ENCODE results near the gene KRT85. TPM values are rescaled to one million over a fixed set of nuclear protein-coding genes. Genes with fewer than 3 reads are reported as not detected.

The KRT85 gene
- total and polyA plus RNA-seq, 12 donors = not detected

DNA sequence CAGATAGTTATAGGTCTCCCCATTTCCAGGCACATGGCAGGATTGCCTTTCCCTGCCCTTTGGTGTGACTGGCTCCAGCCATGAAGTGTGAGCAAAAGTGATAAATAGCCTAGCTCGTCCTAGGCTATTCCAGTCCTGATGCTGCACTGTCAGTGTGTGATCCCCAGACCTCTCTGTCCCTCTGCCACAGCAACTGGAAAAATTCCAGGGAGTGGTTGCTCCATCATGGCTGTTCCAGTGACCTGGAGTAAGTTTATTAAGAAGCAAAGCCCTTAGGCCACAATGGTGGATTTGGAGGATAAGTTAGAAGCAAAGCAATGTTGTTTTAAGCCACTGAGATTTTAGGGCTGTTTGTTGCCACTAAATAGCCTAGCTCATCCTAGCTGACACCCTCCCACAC lies 36.2 kb downstream of the KRT85 start:
- Histone ChIP-seq H3K27ac (no peak overlapping the region), H3K4me1 (replicated peaks in 1 of 2) (no peaks in the 10 kb centered on the region), H3K36me3 (replicated peaks in 1 of 2) (no peaks in the 10 kb centered on the region), H3K27me3 (peaks cover 4% of the 10 kb centered on the region), H3K9me3 (replicated peaks in 1 of 3) (no peaks in the 10 kb centered on the region), H3K4me3 (no peak overlapping the region)
- 32 to 75% (median 45%) methylated on average over 1 of the region's 1 CpG; no CpG with 5 or more reads in 1 of the 4 donors for WGBS, 4 donors
- DNase-seq = no peak
- intact Hi-C loops (cut with DNase I) = no loop called here
- TF ChIP-seq, protein P1, sequence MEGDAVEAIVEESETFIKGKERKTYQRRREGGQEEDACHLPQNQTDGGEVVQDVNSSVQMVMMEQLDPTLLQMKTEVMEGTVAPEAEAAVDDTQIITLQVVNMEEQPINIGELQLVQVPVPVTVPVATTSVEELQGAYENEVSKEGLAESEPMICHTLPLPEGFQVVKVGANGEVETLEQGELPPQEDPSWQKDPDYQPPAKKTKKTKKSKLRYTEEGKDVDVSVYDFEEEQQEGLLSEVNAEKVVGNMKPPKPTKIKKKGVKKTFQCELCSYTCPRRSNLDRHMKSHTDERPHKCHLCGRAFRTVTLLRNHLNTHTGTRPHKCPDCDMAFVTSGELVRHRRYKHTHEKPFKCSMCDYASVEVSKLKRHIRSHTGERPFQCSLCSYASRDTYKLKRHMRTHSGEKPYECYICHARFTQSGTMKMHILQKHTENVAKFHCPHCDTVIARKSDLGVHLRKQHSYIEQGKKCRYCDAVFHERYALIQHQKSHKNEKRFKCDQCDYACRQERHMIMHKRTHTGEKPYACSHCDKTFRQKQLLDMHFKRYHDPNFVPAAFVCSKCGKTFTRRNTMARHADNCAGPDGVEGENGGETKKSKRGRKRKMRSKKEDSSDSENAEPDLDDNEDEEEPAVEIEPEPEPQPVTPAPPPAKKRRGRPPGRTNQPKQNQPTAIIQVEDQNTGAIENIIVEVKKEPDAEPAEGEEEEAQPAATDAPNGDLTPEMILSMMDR (IDR thresholded peaks at IDR 0.05) = no peak
- TF ChIP-seq POLR2A (IDR thresholded peaks at IDR 0.05) = no peak

DNA sequence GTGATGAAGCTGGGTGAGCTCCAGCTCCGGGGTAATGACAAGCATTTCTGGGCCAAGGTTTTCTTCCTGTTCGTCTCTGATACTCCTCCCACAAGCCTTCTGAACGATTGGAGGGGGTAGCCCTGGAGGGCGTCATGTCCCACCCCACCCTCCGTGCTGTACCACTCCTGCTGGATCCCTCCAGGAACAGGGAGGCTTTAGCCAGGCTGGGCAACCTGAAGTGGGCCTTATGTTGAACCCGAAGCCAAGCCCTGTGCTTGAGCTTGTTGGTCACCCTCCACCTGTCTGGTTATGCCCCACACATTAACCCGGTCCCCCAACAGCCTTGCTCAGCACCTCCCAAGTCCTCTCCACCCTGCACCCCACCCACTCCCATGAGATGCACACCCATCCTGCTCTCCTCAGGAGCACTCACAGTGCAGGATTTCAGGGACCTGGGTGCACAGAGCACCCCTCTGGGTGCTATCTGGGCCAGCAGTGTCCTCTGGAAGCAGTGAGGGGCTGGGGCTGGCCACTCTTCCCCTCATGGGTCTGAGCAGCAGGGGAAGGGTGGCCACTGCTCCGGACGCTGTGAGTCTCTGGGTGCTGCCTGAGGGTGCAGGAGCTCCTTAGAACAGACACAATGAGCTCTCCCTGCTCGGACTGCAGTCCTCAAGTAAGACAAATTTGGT lies 39.3 kb downstream of the KRT85 start:
- intact Hi-C loops (cut with DNase I) = loop anchor here (2.0 to 10.0 kb wide), 4 partner anchors 96 to 173 kb away; partner anchors contain the start of gene KRT7 (in 1 of the 2)
- WGBS, 4 donors = 58 to 76% (median 61%) methylated on average over 7 to 10 of the region's 10 CpGs

DNA sequence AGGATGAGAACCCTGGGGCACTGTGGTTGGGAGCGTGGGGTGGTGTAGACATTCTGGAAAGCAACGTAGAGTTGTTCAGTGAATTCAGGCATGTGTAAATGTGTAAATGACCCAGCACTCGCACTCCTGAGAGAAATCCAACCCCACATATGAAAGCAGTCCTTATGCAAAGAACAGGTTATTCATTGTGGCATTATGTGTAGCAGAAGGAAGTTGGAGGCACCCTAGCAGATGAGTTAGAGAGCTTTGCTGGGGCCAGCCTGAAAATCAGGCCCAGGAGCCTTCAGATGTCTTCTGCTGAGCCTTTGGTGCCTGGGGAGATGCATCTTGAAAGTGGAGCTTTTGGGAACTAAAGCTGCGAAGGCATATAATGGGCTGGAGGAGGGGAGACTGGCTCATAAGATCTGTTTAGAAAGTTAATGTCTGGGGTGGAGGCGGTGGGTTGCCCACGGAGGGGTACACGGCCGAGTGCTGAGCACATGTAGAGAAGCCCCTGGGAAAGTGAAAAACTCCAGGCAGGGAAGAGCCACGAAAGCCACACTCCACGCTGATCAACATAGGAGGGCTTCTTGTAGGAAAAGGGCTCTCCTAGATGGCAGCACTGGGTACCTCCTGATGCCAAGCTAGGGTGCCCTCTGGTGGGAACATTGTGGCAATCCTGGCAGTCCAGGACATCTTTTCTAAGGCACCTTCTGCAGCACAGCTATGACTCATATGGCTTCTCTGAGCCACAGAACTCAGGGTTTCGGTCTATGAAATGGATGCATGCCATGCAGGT lies 40.0 kb downstream of the KRT85 start:
- no peak for TF ChIP-seq POLR2A (IDR thresholded peaks at IDR 0.05)
- TF ChIP-seq, protein P1 (IDR thresholded peaks at IDR 0.05) = peak; percentile 53 to 83 (median 77)
- intact Hi-C loops (cut with DNase I) = loop anchor here (2.0 to 10.0 kb wide), 4 partner anchors 95 to 172 kb away; partner anchors contain the start of gene KRT7 (in 1 of the 2)
- 42 to 45% (median 44%) methylated on average over 10 to 11 of the region's 11 CpGs for WGBS, 4 donors
- Histone ChIP-seq H3K27me3 (peaks cover 4% of the 10 kb centered on the region), H3K36me3 (replicated peaks in 1 of 2) (no peaks in the 10 kb centered on the region), H3K4me1 (replicated peaks in 1 of 2) (no peaks in the 10 kb centered on the region), H3K27ac (no peak overlapping the region), H3K4me3 (no peak overlapping the region), H3K9me3 (replicated peaks in 1 of 3) (no peaks in the 10 kb centered on the region)
- DNase-seq = peak; percentile 77 to 93 (median 87)

More for the DNA sequence above, 39.3 kb downstream of the KRT85 start:
- no peak for DNase-seq
- no peak overlapping the region for H3K4me3 ChIP-seq
- H3K9me3 ChIP-seq (replicated peaks in 1 of 3) = no peaks in the 10 kb centered on the region
- H3K27ac ChIP-seq = no peak overlapping the region
- H3K27me3 ChIP-seq = peaks cover 4% of the 10 kb centered on the region
- H3K36me3 ChIP-seq (replicated peaks in 1 of 2) = no peaks in the 10 kb centered on the region
- H3K4me1 ChIP-seq (replicated peaks in 1 of 2) = no peaks in the 10 kb centered on the region
- no peak for TF ChIP-seq POLR2A (IDR thresholded peaks at IDR 0.05)
- TF ChIP-seq, protein P1 (IDR thresholded peaks at IDR 0.05) = no peak

DNA sequence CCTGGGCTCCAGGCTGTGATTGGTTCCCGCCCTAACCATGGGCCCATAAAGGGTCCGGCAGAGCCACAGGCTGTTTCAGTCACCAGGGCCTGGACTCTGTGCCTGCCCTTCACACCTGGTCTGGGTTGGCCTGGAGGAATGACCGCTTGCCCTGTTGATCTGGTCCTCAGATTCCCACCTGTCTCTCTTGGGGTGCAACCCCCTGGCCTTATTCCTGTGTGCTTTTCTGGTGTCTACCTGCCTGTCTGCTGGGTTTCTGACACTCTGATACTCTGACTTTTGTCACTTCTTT lies 43.2 kb downstream of the KRT85 start:
- H3K4me3 ChIP-seq = no peak overlapping the region
- no peaks in the 10 kb centered on the region for H3K9me3 ChIP-seq (replicated peaks in 1 of 3)
- no peaks in the 10 kb centered on the region for H3K4me1 ChIP-seq (replicated peaks in 1 of 2)
- TF ChIP-seq POLR2A (IDR thresholded peaks at IDR 0.05) = no peak
- TF ChIP-seq, protein P1 (IDR thresholded peaks at IDR 0.05) = no peak
- peaks cover 19% of the 10 kb centered on the region for H3K27me3 ChIP-seq
- no peak for DNase-seq
- no peak overlapping the region for H3K27ac ChIP-seq
- intact Hi-C loops (cut with DNase I) = loop anchor here in 1 of 2 donors (10.0 kb wide), 1 partner anchor 109 kb away; no protein-coding TSS in a partner anchor
- no peaks in the 10 kb centered on the region for H3K36me3 ChIP-seq (replicated peaks in 1 of 2)
- WGBS, 4 donors = 84 to 100% (median 89%) methylated on average over 3 of the region's 3 CpGs

Measured in adrenal gland (tissue), 12 donors.